Stimulated activated CD4-positive, alpha-beta T cell treated with anti-CD3 and anti-CD28 coated beads, TNF-alpha, amount 100 ng/mL, for 4 hours (primary cell): ENCODE results near the gene DHRS2.
A peak's percentile ranks its signal among the peaks of the same experiment; 100 is the strongest.

ENCODE experiments used
- DNase-seq, 3 experiments: peaks; one replicate each; pipeline ENCODE4 v3.0.0-alpha.2; 2020; ENCODE audit warnings: low read depth in 3 of 3

The DHRS2 gene

GRCh38 chr14:23612802-23613201 is 23.4 kb upstream of the DHRS2 start:
- no peak for DNase-seq

DNA sequence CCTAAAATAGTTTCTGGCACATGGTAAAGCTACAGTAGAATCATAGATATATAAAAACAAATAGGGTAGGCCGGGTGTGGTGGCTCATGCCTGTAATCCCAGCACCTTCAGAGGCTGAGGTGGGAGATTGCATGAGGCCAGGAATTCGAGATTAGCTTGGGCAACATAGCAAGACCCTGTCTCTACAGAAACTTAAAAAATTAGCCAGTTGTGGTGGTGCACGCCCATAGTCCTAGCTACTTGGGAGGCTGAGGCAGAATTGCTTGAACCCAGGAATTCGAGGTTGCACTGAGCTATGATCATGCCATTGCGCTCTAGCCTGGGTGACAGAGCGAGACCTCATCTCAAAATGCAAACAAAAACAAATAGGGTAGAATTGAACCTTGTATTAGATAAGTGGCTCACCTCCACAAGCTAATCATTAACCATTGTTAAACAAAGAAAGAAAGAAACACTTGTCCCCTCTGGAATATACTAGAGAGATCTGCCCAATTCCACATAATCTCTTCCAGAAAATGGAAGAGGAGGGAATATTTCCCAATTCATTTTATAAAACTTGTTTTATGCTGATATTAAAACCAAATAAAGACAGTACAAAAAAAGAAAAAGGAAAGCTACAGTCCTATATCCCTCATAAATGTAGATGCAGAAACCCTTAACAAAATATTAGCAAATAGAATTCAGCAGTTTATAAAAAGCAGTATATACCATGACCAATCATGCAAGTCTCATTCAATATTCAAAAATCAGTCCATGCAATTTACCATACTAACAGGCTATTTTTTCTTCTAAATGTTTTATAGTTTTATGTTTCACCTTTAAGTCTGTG is 22.7 kb upstream of the DHRS2 start:
- DNase-seq = no peak

GRCh38 chr14:23614395-23614828 is 21.8 kb upstream of the DHRS2 start:
- DNase-seq = no peak

GRCh38 chr14:23615856-23616255 is 20.3 kb upstream of the DHRS2 start:
- no peak for DNase-seq

- DNase-seq = no peak
Observed at GRCh38 chr14:23617539-23617938, 18.6 kb upstream of the DHRS2 start.

DNA sequence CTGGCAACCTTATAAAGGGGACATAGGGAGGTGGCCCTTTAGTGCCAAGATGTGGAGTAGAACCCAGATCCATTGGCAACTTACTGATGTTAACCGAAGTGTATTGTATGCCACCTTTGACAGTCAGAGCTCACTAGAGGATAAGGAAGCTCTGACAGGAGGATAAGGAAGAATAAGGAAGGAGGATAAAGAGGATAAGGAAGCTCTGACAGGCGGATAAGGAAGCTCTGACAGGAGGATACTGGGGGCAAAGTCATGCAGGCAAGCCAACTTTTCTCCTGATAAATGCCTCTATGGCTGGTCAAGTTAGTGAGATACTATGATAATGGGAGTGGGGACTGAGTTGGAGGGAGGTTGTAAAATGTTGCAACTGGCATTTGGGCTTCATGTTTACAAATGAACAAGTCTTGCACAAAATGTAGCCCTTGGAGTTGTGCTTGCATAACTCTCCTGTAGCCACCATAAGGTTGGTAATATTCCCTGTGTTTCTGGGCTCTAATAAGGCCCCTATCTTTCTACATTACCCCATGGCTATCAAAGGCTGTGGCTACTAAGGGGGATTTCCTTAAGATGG is 17.7 kb upstream of the DHRS2 start:
- no peak for DNase-seq

- no peak for DNase-seq
Observed at GRCh38 chr14:23620177-23620702, 15.9 kb upstream of the DHRS2 start.

- DNase-seq = no peak
Observed at GRCh38 chr14:23621204-23621931, 14.8 kb upstream of the DHRS2 start.

DNA sequence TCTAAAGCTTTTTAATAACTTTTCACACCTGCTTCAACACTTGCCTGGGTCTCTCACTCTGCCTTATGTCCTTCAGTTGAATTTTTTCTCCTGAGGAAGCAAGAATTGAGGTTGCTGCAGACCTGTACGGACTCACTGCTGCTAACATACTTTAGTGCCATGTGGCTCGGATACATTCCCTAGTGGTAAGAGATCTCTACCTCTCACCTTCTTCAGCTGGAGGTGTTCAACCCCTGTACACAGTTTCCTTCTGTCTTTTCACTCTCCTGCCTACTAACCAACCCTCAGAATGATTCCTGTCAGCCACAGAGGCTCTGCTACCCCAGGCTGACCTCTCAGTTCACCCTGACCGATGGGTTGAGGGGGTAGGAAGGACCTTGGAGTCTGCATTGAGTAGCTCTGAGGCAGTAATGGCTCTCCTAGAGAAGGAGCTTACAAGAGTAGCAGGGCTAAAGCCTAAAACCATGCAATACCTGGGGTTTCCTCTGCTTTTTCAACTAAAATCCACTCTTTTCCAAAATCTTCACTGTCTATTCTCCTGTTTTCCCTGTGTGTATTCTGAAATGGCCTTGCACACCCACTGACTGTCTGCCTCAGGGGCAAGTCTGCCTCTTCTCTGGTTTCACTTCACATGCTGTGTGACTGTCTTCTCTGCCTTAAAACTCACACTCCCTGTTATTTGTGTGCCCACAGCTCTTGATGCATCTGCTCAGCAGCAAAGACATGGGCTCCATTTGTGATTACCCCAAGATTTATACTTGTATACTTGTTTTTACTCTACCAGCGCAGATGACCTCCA is 14.0 kb upstream of the DHRS2 start:
- no peak for DNase-seq

- DNase-seq = no peak
Observed at GRCh38 chr14:23622990-23623389, 13.2 kb upstream of the DHRS2 start.

GRCh38 chr14:23623962-23624361 is 12.2 kb upstream of the DHRS2 start:
- no peak for DNase-seq

- DNase-seq = no peak
Observed at GRCh38 chr14:23624830-23625404, 11.2 kb upstream of the DHRS2 start.

DNA sequence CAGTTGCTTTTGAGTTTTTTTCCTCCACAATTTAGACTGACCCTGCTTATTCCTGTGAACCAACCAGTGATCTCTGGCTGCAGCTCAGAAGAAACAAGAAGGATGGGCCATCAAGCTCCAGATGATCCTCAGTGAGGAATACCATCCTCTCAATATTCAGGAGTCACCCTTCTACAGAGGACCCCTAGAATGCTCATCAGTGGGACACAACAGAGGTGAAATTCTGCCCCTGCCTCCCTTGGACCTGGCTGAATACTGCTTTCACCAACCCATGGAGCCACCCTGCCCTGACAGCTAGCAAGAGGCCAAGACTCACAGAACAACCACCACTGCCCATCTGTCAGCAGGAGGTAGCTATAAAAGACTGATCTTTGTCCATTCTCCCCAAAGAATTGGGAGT is 9.2 kb upstream of the DHRS2 start:
- no peak for DNase-seq

DNA sequence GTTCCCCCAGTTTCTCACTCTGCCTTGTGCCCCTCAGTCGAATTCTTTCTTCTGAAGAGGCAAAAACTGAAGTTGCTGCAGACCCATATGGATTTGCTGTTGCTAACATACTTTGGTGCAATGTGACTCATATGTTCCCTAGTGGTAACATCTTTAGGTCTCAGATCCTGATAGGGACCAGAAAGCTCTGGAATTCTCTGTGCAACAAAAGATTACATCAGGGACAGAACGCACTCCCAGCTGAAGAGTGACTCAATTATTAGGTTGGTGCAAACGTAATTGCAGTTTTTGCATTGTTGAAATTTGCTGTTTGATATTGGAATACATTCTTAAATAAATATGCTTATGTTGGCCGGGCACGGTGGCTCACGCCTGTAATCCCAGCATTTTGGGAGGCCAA is 8.2 kb upstream of the DHRS2 start:
- no peak for DNase-seq

DNA sequence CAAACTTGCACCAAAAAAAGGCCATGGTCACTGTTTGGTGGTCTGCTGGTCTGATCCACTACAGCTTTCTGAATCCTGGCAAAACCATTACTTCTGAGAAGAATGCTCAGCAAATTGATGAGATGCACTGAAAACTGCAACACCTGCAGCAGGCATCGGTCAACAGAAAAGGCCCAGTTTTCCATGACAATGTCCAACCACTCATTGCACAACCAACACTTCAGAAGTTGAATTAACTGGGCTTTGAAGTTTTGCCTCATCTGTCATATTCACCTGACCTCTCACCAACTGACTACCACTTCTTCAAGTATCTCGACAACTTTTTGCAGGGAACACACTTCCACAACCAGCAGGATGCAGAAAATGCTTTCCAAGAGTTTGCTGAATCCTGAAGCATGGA is 7.0 kb upstream of the DHRS2 start:
- DNase-seq = no peak

- DNase-seq = no peak
Observed at GRCh38 chr14:23629832-23630396, 6.2 kb upstream of the DHRS2 start.

DNA sequence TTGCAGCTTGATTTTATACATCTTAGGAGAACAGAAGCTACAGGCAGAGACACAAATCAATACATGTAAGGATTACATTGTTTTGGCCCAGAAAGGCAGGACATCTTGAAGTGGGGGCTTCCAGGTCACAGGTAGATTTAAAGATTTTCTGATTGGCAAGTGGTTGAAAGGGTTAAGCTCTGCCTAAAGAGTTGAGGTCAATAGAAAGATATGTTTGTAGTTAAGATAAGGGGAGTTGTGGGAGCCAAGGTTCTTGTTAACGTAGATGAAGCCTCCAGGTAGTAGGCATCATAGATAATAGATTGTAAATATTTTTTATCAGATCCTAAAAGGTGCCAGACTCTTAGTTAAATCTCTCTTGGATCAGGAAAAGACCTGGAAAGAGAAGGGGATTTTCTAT is 5.5 kb upstream of the DHRS2 start:
- DNase-seq = no peak

DNA sequence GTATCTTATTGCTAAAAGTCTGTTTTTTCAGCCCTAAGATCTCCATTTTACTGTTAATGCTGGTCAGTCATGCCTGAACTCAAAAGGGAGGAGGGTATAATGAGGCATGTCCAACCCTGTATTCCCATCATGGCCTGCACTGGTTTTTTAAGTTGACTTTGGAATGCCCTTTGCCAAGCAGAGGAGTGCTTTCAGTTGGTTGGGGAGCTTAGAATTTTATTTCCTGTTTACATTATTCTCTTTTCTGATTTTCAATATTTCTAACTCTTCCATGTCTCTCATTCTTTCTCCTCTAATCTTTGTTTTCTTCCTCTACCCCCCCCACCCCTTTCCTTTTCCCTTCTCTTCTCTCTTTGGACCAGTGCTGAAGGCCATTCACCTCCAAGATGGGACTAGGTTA is 4.9 kb upstream of the DHRS2 start:
- no peak for DNase-seq

DNA sequence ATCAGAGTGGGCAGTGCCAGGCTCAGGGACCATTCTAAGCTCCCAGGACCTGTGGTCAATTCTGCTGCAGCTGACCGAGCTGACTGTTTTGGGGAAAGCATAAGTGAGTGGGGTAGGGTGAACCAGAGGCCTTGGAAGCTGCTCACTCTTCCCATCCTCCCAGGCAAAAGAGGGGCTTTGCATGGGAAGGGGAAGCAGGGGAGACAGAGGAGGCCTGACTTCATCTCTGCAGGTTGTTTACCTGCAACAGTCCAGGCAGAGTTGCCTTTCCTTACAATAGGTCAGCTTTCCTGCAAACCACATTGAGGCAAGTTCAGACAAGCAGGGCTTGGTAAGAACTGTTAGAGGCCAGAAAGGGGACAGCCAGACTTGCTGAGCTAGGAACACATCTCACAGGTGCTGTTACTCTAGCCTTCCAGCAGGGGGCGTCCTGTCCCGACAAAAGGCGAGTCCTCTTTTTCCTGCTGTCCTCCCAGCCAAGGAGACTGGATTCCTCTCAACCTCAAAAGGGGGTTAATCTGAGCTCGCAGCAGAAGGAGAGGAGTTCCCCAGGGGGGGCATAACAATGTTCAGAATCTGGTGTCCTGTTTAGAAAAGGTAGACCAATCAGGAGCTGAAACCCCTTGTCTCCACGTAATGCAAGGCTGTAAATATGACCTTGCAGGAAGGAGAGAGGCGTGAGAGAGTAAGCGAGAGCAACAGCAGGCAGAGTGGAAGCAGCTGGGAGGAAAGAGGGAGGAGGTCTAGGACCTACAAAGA is 4.3 kb upstream of the DHRS2 start:
- DNase-seq = peak; percentile 39 to 60 (median 42)

GRCh38 chr14:23632461-23633159 is 3.6 kb upstream of the DHRS2 start:
- DNase-seq = no peak
